Liver (tissue), 9 donors: Measurements from ENCODE around the gene PPP4R4. TPM values are rescaled to one million over a fixed set of nuclear protein-coding genes. Genes with fewer than 3 reads are reported as not detected.

ENCODE experiments used
- DNase-seq: peaks from one replicate; pipeline ENCODE4 v3.0.0-alpha.2; 2017; ENCODE audit warnings: low spot score
- H3K27ac ChIP-seq, 2 donors: one replicate each; pipeline ENCODE4 v1.7.0; 2013; ENCODE audit warnings: inconsistent platforms in 2 of 2, low read length in 2 of 2, control low read depth in 1 of 2, low read depth in 1 of 2, mild to moderate bottlenecking in 1 of 2
- H3K27me3 ChIP-seq, 4 donors: one replicate each; pipeline versions ENCODE4 v1.6.1 to v1.7.0; 2013; ENCODE audit warnings: low read length in 3 of 4, inconsistent platforms in 1 of 4, mild to moderate bottlenecking in 1 of 4, moderate library complexity in 1 of 4; ENCODE audit not compliant: control insufficient read depth in 4 of 4, insufficient read depth in 4 of 4
- H3K36me3 ChIP-seq, 4 donors: one replicate each; pipeline versions ENCODE4 v1.6.1 to v1.7.0; 2013; ENCODE audit warnings: low read length in 3 of 4, mild to moderate bottlenecking in 3 of 4, low read depth in 1 of 4, moderate library complexity in 1 of 4; ENCODE audit not compliant: control insufficient read depth in 4 of 4, insufficient read depth in 3 of 4
- H3K4me1 ChIP-seq, 4 donors: one replicate each; pipeline versions ENCODE4 v1.6.1 to v1.7.0; 2013; ENCODE audit warnings: low read length in 3 of 4, mild to moderate bottlenecking in 3 of 4, moderate library complexity in 1 of 4; ENCODE audit not compliant: control insufficient read depth in 4 of 4, insufficient read depth in 4 of 4
- H3K4me3 ChIP-seq, 3 donors: one replicate each; pipeline versions ENCODE4 v1.6.1 to v1.7.0; 2013; ENCODE audit warnings: low read length in 3 of 3, control low read depth in 1 of 3, low read depth in 1 of 3, mild to moderate bottlenecking in 1 of 3
- H3K9ac ChIP-seq, 2 donors: one replicate each; pipeline ENCODE4 v1.7.0; 2013; ENCODE audit warnings: low read length in 2 of 2, mild to moderate bottlenecking in 2 of 2, moderate library complexity in 2 of 2, control low read depth in 1 of 2, low read depth in 1 of 2
- H3K9me3 ChIP-seq, 4 donors: one replicate each; pipeline versions ENCODE4 v1.6.1 to v1.7.0; 2013; ENCODE audit warnings: low read length in 3 of 4; ENCODE audit not compliant: control insufficient read depth in 4 of 4
- FOXA2 ChIP-seq: IDR thresholded peaks from 2 replicates; pipeline ENCODE4 v1.6.1; 2016; ENCODE audit warnings: antibody characterized with exemption
- GABPA ChIP-seq, 2 donors: IDR thresholded peaks in 1 of 2; conservative IDR thresholded peaks in 1 of 2; 2 replicates each; pipeline ENCODE4 v1.6.1; 2016; ENCODE audit warnings: antibody characterized with exemption in 2 of 2, mild to moderate bottlenecking in 1 of 2, moderate library complexity in 1 of 2
- HNF4A ChIP-seq, 2 donors: conservative IDR thresholded peaks; 2 replicates each; pipeline ENCODE4 v1.6.1; 2016; ENCODE audit warnings: antibody characterized with exemption in 2 of 2, mild to moderate bottlenecking in 2 of 2
- HNF4G ChIP-seq: IDR thresholded peaks from 2 replicates; pipeline ENCODE4 v1.6.1; 2016; ENCODE audit warnings: antibody characterized with exemption
- JUND ChIP-seq, 2 donors: IDR thresholded peaks; 2 replicates each; pipeline ENCODE4 v1.6.1; 2016; ENCODE audit warnings: antibody characterized with exemption in 2 of 2
- NR2F2 ChIP-seq: IDR thresholded peaks from 2 replicates; pipeline ENCODE4 v1.6.1; 2016; ENCODE audit warnings: antibody characterized with exemption
- RAD21 ChIP-seq, 2 donors: IDR thresholded peaks; 2 replicates each; pipeline ENCODE4 v1.6.1; 2016; ENCODE audit warnings: antibody characterized with exemption in 2 of 2, mild to moderate bottlenecking in 2 of 2
- RXRA ChIP-seq, 2 donors: IDR thresholded peaks; 2 replicates each; pipeline ENCODE4 v1.6.1; 2017 to 2018; ENCODE audit warnings: antibody characterized with exemption in 2 of 2, mild to moderate bottlenecking in 1 of 2
- SP1 ChIP-seq: IDR thresholded peaks from 2 replicates; pipeline ENCODE4 v1.6.1; 2018; ENCODE audit warnings: antibody characterized with exemption, mild to moderate bottlenecking
- TAF1 ChIP-seq: conservative IDR thresholded peaks from 2 replicates; pipeline ENCODE4 v1.6.1; 2016; ENCODE audit warnings: antibody characterized with exemption, mild to moderate bottlenecking
- YY1 ChIP-seq: IDR thresholded peaks from 2 replicates; pipeline ENCODE4 v1.6.1; 2016; ENCODE audit warnings: antibody characterized with exemption, mild to moderate bottlenecking
- WGBS: extraction: QIAGEN DNeasy Blood & Tissue Kit; methylation state at CpG from one replicate; pipeline ENCODE4 v1.1.7; 2013; 5-methylcytosine and 5-hydroxymethylcytosine counted together
- polyA plus RNA-seq, 2 donors: library from polyadenylated mRNA; stranded (reverse) in 1 of 2; unstranded in 1 of 2; fragments of 200-250 nt in 1 of 2; fragments of >200 nt in 1 of 2; fragmentation: Nextera tagmentation in 1 of 2; extraction: Ambion mirVana in 1 of 2; gene quantifications; one replicate each; pipeline versions ENCODE4 v1.2.1 to v1.2.3, GENCODE V29; 2013 to 2015
- total RNA-seq, 2 donors: library from RNA; depleted of rRNA; stranded (reverse); fragments of >200 nt; gene quantifications; one replicate each; pipeline ENCODE4 v1.2.3, GENCODE V29; 2014
- TF ChIP-seq, protein P1 (sequence below): IDR thresholded peaks from 2 replicates; pipeline ENCODE4 v1.6.1; 2016; ENCODE audit warnings: antibody characterized with exemption
- TF ChIP-seq, protein P2 (sequence below): IDR thresholded peaks from 2 replicates; pipeline ENCODE4 v1.6.1; 2016; ENCODE audit warnings: antibody characterized with exemption
- TF ChIP-seq, protein P3 (sequence below): IDR thresholded peaks from 2 replicates; pipeline ENCODE4 v1.6.1; 2016; ENCODE audit warnings: antibody characterized with exemption
- TF ChIP-seq, protein P4 (sequence below): IDR thresholded peaks from 2 replicates; pipeline ENCODE4 v1.6.1; 2016; ENCODE audit warnings: antibody characterized with exemption, mild to moderate bottlenecking
- TF ChIP-seq, protein P5 (sequence below): fragments of 150-350 bp; IDR thresholded peaks from 2 replicates; pipeline ENCODE4 v1.5.1; 2017; ENCODE audit warnings: improper control_type of control experiment, low read depth, low read length; ENCODE audit not compliant: missing input control
- donor health status: healthy.
- donor health status: healthy.
- donor health status: healthy.
- donor health status: healthy.
- donor health status: healthy.

Gene PPP4R4
- total and polyA plus RNA-seq, 4 donors: 0.52 to 2.4 (median 0.99) TPM

DNA sequence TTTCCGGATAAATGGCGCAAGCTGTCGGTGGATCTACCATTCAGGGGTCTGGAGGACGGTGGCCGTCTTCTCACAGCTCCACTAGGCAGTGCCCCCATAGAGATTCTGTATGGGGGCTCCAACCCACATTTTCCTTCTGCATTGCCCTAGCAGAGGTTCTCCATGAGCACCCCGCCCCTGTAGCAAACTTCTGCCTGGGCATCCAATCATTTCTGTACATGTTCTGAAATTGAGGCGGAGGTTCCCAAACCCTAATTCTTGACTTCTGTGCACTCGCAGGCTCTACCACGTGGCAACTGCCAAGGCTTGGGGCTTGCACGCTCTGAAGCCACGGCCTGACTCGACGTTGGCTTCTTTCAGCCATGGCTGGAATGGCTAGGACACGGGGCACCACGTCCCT is 124.0 kb downstream of the PPP4R4 start:
- no peak for TF ChIP-seq TAF1
- TF ChIP-seq FOXA2: no peak
- no peak for TF ChIP-seq YY1
- no peak for TF ChIP-seq RAD21 (IDR thresholded peaks at IDR 0.05)
- no peak for TF ChIP-seq NR2F2
- TF ChIP-seq, protein P1, sequence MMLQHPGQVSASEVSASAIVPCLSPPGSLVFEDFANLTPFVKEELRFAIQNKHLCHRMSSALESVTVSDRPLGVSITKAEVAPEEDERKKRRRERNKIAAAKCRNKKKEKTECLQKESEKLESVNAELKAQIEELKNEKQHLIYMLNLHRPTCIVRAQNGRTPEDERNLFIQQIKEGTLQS: no peak
- TF ChIP-seq, protein P2, sequence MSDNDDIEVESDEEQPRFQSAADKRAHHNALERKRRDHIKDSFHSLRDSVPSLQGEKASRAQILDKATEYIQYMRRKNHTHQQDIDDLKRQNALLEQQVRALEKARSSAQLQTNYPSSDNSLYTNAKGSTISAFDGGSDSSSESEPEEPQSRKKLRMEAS: no peak
- TF ChIP-seq, protein P3, sequence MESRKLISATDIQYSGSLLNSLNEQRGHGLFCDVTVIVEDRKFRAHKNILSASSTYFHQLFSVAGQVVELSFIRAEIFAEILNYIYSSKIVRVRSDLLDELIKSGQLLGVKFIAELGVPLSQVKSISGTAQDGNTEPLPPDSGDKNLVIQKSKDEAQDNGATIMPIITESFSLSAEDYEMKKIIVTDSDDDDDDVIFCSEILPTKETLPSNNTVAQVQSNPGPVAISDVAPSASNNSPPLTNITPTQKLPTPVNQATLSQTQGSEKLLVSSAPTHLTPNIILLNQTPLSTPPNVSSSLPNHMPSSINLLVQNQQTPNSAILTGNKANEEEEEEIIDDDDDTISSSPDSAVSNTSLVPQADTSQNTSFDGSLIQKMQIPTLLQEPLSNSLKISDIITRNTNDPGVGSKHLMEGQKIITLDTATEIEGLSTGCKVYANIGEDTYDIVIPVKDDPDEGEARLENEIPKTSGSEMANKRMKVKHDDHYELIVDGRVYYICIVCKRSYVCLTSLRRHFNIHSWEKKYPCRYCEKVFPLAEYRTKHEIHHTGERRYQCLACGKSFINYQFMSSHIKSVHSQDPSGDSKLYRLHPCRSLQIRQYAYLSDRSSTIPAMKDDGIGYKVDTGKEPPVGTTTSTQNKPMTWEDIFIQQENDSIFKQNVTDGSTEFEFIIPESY: no peak
- TF ChIP-seq RXRA (IDR thresholded peaks at IDR 0.05): no peak
- no peak for TF ChIP-seq HNF4G
- no peak for TF ChIP-seq SP1
- TF ChIP-seq, protein P4, sequence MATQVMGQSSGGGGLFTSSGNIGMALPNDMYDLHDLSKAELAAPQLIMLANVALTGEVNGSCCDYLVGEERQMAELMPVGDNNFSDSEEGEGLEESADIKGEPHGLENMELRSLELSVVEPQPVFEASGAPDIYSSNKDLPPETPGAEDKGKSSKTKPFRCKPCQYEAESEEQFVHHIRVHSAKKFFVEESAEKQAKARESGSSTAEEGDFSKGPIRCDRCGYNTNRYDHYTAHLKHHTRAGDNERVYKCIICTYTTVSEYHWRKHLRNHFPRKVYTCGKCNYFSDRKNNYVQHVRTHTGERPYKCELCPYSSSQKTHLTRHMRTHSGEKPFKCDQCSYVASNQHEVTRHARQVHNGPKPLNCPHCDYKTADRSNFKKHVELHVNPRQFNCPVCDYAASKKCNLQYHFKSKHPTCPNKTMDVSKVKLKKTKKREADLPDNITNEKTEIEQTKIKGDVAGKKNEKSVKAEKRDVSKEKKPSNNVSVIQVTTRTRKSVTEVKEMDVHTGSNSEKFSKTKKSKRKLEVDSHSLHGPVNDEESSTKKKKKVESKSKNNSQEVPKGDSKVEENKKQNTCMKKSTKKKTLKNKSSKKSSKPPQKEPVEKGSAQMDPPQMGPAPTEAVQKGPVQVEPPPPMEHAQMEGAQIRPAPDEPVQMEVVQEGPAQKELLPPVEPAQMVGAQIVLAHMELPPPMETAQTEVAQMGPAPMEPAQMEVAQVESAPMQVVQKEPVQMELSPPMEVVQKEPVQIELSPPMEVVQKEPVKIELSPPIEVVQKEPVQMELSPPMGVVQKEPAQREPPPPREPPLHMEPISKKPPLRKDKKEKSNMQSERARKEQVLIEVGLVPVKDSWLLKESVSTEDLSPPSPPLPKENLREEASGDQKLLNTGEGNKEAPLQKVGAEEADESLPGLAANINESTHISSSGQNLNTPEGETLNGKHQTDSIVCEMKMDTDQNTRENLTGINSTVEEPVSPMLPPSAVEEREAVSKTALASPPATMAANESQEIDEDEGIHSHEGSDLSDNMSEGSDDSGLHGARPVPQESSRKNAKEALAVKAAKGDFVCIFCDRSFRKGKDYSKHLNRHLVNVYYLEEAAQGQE: no peak
- TF ChIP-seq HNF4A (conservative IDR thresholded peaks at IDR 0.05): no peak
- TF ChIP-seq, protein P5, sequence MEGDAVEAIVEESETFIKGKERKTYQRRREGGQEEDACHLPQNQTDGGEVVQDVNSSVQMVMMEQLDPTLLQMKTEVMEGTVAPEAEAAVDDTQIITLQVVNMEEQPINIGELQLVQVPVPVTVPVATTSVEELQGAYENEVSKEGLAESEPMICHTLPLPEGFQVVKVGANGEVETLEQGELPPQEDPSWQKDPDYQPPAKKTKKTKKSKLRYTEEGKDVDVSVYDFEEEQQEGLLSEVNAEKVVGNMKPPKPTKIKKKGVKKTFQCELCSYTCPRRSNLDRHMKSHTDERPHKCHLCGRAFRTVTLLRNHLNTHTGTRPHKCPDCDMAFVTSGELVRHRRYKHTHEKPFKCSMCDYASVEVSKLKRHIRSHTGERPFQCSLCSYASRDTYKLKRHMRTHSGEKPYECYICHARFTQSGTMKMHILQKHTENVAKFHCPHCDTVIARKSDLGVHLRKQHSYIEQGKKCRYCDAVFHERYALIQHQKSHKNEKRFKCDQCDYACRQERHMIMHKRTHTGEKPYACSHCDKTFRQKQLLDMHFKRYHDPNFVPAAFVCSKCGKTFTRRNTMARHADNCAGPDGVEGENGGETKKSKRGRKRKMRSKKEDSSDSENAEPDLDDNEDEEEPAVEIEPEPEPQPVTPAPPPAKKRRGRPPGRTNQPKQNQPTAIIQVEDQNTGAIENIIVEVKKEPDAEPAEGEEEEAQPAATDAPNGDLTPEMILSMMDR: no peak
- TF ChIP-seq JUND (IDR thresholded peaks at IDR 0.05): no peak
- Histone ChIP-seq H3K4me1 (peaks cover 2 to 39% (median 21%) of the 10 kb centered on the region in 4 donors), H3K27ac (peak overlapping the region; percentile 48 to 93), H3K9ac (no peak overlapping the region), H3K36me3 (peaks cover 0 to 5% (median 3%) of the 10 kb centered on the region in 4 donors), H3K9me3 (peaks cover 0 to 3% (median 0%) of the 10 kb centered on the region in 4 donors), H3K27me3 (no peaks in the 10 kb centered on the region), H3K4me3 (no peak overlapping the region)
- WGBS: 95% methylated on average over 15 of the region's 15 CpGs
- DNase-seq: no peak

DNA sequence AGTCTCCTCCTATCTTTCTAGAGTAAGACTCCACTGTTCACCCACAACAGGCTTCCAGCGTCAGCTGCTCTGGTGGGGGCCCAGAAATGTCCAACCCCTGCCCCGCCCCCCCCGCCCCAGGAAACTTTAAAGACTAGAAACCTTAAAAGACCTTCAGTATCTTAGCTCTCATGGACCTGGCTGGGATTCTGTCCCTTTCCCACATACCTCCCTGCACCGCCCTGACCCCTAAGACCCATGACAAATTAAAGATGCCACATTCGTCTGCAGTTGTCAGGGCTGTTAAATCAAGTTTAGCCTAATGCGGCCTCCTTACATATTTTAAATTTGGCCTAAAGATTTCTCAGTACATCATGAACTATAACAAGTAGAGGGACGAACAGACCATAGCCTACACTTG is 129.0 kb downstream of the PPP4R4 start:
- DNase-seq: no peak
- H3K27me3 ChIP-seq: no peaks in the 10 kb centered on the region
- H3K4me3 ChIP-seq: no peak overlapping the region
- no peak overlapping the region for H3K9ac ChIP-seq
- peaks cover 5 to 48% (median 43%) of the 10 kb centered on the region in 4 donors for H3K36me3 ChIP-seq
- H3K4me1 ChIP-seq: peaks cover 2 to 14% (median 7%) of the 10 kb centered on the region in 4 donors
- no peak overlapping the region for H3K27ac ChIP-seq
- no peak for TF ChIP-seq GABPA (IDR thresholded peaks at IDR 0.05 in 1 of 2, conservative IDR thresholded peaks at IDR 0.05 in 1 of 2)
- TF ChIP-seq RXRA (IDR thresholded peaks at IDR 0.05): no peak
- TF ChIP-seq, protein P1: no peak
- TF ChIP-seq NR2F2: no peak
- TF ChIP-seq HNF4A (conservative IDR thresholded peaks at IDR 0.05): no peak
- TF ChIP-seq, protein P2: no peak
- TF ChIP-seq YY1: no peak
- TF ChIP-seq, protein P4: no peak
- TF ChIP-seq SP1: no peak
- no peak for TF ChIP-seq RAD21 (IDR thresholded peaks at IDR 0.05)
- H3K9me3 ChIP-seq: peaks cover 0 to 6% (median 2%) of the 10 kb centered on the region in 4 donors
- WGBS: 94% methylated on average over 7 of the region's 7 CpGs
